ENCODE results near the gene TPRX1.
"Not testable (repeated sequence)": the region's sequence is repeated elsewhere in the genome, so short reads cannot be mapped to it uniquely, and the experiment has no call there.

TPRX1 gene

DNA sequence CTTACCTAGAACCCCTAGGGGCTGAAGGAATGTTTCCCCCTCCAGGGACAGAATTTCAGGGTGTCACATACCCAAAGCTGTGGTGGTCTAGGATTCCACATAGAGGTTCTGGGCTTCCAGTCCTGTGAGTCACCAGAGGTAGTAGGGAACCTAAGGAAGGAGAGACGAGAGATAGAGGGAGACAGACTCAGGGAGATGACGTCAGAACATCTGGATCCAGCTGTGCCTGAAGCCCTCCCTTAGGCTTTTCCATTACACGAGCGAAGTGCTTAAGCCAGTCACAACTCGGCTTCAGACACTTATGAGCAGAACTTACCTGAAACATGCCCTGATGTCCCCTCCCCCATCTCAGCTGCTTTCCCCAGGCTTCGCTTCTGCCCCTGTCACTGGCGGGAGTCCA is 37.7 kb downstream of the TPRX1 start:
- DNase-seq (ENCODE audit: low read depth in 2 of 2): no peak

DNA sequence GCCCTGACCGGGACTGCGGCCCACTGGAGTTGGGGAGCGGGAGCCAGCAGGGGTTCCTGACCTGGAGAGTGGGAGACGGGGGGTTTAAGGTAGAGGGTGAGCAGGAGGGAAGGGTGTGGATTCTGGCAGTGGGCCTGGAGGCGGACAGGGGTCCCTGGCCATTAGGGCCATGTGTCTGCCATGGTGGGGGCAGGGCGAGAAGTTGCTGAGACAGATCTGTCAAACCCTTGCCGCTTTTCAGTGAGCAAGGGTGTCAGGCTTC is 38.1 kb downstream of the TPRX1 start:
- no peak for DNase-seq (ENCODE audit: low read depth in 2 of 2)

DNA sequence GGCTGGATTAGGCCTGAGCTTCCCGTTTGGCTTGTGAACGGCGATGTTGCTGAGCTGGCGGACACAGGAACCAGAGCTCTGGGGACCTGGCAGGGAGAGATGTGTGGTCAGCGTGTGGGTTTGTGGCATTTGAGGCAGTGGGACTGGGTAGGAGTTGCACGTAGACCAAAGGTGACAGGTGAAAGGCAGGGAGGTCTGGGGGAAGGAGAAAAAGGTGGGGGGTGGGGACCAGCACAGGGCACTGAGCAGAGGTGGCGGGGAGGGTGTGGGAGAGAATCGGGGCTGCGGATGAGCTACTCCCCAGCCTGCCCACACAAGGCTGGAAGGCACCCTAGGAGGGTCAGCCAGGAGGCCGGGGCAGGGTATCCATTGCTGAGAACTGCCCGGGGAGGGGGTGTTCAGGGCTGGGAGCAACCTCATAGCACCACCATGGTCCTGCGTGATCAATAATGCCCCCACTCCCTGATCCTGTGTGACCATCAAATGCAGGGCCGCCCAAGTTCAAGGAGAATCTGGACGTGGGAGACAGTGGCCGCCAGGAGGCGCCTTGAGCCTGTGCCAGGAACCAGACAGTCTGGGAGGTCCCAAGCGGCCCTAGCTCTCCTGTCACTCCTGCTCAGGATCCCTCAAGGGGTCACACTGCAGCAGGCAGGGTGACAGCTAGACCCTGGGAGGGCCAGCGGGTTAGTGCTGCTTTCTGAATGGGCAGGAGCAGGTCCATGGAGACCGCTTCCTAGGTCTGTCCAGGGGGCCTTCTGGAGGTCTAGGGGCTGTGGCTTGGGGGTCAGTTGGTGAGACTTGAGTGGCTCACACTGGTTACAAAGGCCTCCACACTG is 38.6 kb downstream of the TPRX1 start:
- peak; percentile 9 to 24 for DNase-seq (ENCODE audit: low read depth in 2 of 2)

DNA sequence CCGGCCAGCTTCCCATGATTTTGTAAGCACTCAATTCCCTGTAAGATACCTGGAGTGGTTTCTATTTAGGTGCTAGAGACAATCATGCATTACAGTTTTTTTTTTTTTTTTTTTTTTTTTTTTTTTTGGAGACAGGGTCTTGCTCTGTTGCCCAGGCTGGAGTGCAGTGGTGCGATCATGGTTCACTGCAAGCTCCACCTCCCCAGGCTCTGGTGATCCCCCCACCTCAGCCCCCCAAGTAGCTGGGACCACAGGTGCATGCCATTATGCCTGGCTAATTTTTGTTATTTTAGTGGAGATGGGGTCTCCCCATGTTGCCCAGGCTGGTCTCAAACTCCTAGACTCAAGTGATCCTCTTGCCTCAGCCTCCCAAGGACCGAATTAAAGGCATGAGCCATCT is 39.6 kb downstream of the TPRX1 start:
- not testable (repeated sequence) for DNase-seq (ENCODE audit: low read depth in 2 of 2)

DNA sequence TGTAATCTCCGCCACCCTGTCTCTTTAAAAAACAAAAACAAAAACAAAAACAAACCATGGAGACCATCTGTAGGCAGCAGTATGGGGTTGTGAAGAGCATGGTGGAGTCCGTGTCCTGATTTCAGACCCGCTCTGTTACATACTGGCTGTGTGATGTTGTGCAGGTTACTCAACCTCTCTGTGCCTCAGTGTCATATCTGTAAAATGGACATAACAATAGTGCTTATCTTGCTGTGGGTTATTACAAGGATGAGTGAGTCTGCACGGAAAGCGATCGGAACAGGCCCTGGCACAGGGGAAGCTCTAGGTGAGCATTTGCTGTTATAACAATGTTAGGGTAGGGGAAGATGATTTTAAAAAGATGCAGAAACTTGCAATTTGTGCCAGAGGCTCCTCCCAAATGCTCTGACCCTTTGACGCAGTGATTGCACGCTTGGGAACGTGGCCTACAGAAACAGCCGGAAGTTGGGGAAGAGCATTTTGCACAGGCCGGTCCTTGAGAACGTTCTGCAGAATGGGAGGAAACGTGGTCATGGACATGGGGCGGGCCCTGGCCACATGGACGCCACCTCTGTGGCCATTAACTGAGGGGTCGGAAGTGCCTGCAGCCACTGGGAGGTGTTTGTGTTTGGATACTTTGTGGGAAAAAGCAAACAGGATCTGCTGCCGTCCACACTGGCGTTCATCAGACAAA is 41.6 kb downstream of the TPRX1 start:
- no peak for DNase-seq (ENCODE audit: low read depth in 2 of 2)

DNA sequence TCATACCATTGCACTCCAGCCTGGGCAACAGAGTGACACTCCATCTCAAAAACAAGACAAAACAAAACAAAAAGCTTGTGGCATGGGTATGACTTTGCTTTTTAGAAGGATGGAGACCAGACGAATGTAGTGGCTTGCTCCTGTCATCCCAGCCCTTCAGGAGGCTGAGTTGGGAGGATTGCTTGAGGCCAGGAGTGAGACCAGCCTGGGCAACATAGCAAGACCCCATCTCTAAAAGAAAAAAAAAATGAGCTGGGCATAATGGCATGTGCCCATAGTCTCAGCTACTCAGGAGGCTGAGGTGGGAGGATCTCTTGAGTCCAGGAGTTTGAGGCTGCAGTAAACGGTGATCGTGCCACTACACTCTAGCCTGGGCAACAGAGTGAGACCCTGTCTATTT is 42.2 kb downstream of the TPRX1 start:
- DNase-seq (ENCODE audit: low read depth in 2 of 2): no peak

DNA sequence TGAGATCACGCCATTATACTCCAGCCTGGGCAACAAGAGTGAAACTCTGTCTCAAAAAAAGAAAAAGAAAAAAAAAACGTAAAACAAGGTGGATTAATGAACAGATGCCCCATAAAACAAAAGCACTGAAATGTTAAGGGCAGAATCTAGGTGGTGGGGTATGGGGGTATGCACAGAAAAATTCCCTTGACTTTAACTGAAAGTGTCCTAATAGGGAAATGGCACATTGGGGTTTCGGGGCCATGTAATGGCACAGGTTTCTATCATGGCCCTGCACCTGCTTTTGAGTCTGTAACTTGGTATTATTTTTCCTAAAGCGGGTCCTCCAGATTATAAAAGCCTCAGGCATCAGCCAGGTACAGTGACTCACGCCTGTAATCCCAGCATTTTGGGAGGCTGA is 42.8 kb downstream of the TPRX1 start:
- no peak for DNase-seq (ENCODE audit: low read depth in 2 of 2)

DNA sequence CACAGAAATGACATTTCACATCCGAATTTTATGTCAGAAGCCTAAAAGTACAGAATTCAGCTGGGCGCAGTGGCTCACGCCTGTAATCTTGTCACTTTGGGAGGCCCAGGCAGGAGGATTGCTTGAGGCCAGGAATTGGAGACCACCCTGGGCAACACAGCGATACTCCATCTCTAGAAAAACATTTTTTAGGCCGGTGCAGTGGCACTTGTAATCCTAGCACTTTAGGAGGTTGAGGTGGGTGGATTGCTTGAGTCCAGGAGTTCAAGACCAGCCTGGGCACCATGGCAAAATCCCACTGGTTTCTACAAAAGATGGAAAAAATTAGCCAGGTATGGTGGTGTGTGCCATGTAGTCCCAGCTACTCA is 43.7 kb downstream of the TPRX1 start:
- DNase-seq (ENCODE audit: low read depth in 2 of 2): no peak

DNA sequence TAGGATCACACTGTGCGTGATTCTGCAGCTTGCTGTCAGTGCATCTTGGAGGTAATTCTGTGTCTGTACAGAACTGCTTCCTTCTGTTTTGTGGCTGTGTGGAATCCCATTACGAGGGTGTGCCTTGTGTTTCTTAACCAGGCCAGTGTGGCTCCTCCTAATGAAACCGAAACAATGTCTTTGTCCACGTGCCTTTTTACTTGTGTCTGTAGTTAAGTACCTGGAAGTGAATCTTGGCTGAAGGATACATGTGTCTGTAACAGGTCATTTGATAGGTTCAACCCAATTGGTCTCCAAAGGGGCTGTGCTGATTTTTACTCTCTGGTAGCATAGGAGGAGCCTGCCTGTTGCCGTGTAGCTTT is 45.9 kb downstream of the TPRX1 start:
- DNase-seq (ENCODE audit: low read depth in 2 of 2): no peak

DNA sequence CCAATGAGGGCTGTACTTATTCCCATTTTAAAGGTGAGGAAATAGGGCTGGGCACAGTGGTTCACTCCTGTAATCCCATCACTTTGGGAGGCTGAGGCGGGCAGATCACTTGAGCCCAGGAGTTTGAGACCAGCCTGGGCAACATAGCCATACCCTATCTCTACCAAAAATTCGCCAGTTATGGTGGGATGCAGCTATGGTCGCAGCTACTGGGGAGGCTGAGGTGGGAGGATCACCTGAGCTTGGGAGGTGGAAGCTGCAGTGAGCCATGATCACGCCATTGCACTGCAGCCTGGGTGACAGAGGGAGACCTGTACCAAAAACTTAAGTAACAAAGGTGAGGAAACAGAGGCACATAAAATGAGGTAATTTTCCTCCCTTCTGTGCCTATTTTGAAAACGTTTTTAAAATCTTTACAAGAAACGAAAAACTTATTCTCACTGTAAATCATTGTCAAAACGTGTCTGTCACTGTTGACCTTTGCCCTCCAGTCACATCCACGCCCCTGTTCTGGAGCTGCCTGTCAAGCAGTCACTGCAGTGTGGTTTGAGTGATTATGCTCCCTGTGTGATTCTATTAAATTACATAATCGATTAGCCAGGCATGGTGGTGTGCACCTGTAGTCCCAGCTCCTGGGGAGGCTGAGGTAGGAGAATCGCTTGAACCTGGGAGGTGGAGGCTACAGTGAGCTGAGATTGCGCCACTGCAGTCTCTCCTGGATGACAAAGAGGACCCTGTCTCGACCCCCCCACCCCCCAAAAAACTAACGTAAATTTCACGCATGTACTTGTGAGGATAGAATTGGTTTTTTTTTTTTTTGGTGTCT is 46.5 kb downstream of the TPRX1 start:
- DNase-seq (ENCODE audit: low read depth in 2 of 2): no peak

DNA sequence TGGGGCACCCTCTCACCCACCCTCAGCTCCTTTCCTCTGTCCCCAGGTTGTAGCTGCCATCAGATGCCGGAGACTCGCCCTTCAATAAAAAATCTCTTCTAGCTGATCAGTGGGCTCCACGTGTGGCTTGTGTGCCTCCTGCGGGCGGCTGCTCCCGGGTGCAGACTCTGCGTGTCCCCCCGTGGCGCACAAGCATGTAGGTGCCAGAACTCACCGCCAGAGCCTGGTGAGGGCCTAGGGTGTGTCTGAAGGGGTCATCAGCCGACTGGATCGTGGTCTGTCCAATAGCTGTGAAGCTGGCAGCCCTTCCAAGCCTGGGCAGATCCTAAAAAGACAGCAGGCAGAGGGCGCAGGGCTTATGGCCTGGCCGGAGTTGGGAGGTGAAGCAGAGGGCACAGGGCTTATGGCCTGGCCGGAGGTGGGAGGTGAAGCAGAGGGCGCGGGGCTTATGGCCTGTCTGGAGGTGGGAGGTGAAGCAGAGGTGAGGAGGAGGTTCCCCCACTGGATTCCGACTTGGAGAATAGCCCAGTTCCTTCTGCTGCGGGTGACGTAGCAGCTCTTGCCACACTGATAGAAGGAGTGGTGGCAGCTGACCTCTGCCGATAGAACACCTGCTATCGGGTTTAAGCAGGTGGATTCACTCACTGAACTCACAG is 47.3 kb downstream of the TPRX1 start:
- DNase-seq (ENCODE audit: low read depth in 2 of 2): no peak

DNA sequence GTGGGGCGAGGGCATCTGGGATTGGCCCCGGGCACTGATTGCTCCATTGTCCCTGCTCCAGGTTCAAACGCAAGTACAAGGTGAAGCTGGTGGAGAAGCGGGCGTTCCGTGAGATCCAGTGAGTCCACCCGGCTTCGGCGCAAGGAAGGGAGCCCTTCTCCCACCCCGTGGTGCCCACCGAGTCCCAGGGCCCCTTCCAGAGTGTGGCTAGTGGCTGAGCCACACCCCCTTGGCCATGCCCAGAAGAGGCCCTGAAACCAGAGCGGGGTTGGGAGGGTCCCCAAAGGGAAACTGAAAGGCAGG is 47.8 kb downstream of the TPRX1 start:
- no peak for DNase-seq (ENCODE audit: low read depth in 2 of 2)

DNA sequence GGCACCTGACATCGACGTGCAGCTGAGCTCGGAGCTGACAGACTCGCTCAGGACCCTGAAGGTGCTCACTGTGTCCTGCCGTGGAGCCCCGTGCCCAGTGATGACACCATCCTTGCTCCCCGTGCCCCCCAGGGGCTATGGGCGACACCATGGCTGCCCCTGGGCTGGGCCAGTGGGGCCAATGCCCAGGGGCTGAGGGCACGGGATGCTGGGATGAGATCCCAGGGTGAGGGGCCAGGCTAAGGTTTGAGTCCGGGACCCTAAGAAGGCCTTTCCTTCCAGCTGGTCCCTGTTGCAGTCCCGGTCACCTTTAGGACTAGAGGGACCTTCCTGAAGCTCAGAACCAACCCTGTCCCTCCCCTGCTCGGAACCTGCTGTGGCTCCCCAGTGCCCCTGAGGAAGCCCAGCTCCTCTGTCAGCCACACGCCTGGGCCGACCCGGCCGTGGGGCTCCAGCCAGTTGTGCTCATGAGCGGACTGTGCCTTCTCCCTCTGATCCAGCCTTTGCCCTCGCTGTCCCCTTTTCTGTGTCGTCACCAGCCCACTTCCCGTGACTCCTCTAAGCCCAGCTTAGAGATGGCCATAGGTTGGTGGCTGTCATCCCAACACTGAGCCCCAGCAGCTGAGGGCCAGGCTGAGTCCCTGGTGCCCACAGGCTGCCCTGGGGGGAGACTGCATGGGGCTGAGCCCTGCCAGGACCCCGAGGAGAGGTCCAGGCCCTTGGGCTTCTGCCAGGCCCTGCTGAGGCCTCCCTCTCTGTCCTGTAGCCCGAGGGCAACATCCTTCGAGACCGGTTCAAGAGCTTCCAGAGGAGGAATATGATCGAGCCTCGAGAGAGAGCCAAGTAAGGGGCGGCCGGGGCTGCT is 48.4 kb downstream of the TPRX1 start:
- DNase-seq (ENCODE audit: low read depth in 2 of 2): no peak

DNA sequence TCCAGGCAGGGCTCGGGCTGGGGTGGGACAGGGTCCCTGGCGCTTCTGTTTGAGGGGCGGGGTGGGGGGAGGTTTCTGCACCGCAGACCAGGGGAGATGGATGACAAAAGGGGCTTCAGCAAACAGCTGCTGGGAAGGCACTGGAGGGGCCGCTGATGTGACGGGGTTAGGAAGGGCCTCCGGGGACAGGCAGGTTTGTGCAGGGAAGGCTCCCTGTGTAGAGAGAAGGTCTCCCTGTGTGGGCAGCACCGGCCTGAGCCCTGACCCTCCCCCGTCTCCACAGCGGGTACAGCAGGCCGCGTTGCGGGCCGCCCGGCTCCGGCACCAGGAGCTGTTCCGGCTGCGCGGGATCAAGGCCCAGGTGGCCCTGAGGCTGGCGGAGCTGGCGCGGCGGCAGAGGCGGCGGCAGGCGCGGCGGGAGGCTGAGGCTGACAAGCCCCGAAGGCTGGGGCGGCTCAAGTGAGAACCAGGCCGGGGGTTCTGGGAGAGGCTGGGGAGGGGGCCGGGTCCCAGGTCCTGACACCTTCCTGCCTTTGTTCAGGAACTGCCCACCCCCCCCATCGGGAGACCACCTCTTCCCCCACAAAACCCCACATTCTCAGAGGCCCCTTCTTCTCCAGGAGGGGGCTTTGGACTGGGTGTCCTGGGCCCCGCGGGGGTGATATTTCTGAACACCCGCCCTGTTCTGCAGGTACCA is 49.1 kb downstream of the TPRX1 start:
- no peak for DNase-seq (ENCODE audit: low read depth in 2 of 2)

DNA sequence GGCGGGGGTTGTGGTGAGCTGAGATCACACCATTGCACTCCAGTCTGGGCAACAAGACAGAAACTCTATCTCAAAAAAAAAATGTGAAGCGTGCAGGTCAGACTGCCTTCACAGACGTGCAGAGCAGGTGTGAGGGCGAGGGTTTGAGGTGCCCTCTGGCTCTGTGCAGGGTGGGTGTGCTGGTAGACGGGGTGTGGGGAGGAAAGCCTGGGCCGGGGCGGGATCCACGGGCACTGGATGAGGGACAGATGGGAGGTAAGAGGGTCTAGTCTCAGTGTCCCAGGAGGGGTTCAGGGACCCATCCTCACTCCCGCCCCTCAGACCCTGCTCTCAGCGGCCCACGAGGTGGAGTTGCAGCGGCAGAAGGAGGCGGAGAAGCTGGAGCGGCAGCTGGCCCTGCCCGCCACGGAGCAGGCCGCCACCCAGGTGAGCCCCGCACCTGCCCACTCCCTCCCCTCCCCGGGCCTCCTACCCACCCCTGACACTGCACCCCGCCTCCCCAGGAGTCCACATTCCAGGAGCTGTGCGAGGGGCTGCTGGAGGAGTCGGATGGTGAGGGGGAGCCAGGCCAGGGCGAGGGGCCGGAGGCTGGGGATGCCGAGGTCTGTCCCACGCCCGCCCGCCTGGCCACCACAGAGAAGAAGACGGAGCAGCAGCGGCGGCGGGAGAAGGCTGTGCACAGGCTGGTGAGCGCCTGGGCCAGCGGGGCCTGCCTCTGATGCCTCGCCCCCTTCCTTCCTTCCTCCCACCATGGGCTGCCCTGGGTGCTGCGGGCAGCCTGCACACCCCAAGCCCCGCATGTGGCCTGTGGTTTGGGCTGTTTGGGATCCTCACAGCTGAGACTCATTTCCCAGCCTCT is 49.9 kb downstream of the TPRX1 start:
- DNase-seq (ENCODE audit: low read depth in 2 of 2): no peak

DNA sequence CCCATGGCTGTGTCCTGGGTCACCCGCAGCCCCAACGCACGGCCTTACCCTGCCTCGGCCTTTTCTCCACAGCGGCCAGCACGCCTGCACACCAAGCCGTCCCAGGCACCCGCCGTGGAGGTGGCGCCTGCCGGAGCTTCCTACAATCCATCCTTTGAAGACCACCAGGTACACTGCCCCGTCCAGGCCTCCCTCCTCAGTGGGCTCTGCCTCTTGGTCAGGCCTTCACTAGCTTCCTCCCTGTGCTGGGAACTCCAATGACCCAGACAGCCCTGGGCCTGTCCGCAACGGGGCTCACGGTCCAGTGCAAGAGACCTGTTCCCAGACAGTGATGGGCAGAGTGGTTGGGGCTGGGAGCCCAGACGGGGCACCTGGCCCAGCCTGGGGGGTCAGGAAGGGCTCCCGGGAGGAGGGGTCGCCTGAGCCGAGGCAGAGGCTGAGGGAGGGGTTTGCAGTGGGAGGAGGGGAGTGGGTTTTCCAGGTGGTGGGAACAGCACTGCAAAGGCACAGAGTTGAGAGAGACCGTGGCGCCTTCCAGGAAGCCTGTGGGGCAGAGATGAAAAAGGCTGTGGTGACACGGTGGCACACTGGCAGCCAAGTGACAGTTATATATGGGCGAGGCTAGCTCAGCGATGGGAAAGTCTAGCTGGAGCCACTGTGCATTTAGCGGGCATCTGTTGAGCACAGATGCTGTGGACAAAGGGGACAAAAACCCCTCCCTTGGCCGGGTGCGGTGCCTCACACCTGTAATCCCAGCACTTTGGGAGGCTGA is 51.7 kb downstream of the TPRX1 start:
- no peak for DNase-seq (ENCODE audit: low read depth in 2 of 2)

All from stimulated activated CD8-positive, alpha-beta memory T cell treated with anti-CD3 and anti-CD28 coated beads, Interleukin-15, amount 100 ng/mL, for 48 hours (primary cell).